ENCODE results near the gene TP63.

- TF ChIP-seq CTCF (IDR thresholded peaks at IDR 0.05): no peak
- no peak for TF ChIP-seq POLR2A (IDR thresholded peaks at IDR 0.05)
- TF ChIP-seq EP300 (IDR thresholded peaks at IDR 0.05; ENCODE audit: low read depth): no peak
- no peak for TF ChIP-seq POLR2AphosphoS5 (IDR thresholded peaks at IDR 0.05)
Observed at GRCh38 chr3:189588070-189588469, 43.1 kb upstream of the TP63 start.
